Hepatocyte (in vitro differentiated cells): ENCODE data around the gene UNG.

Source experiments
- CTCF ChIP-seq: fragments of 200-600 bp; sonication (generic); IDR thresholded peaks from 2 replicates; pipeline ENCODE4 v1.5.1; 2016; ENCODE audit warnings: antibody characterized with exemption, mild to moderate bottlenecking; ENCODE audit not compliant: poor library complexity
- EZH2phosphoT487 ChIP-seq: fragments of 200-600 bp; sonication (generic); IDR thresholded peaks from one replicate; pipeline ENCODE4 v1.6.1; 2018; ENCODE audit warnings: antibody characterized with exemption, mild to moderate bottlenecking, low read depth, moderate library complexity; ENCODE audit not compliant: unreplicated experiment, severe bottlenecking

DNA sequence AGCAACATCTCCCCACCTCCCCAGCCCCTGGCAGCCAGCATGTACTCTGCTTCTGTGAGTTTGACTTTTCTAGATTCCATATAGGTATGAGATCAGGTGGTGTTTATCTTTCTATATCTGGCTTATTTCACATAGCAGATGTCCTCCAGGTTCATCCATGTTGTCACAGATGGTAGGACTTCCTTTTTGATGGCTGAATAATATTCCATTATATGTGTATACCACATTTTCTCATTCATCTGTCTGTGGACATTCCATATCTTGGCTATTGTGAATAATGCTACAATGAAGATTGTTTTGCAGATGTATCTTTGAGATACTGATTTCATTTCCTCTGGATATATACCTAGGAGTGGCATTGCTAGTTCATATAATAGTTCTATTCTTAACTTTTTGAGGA is 22.5 kb upstream of the UNG start:
- TF ChIP-seq EZH2phosphoT487 (no peak), CTCF (no peak)
